DMS53 (cell line): Measurements from ENCODE around the gene HOXA2.

Experiments used
- DNase-seq: peaks from one replicate; lab custom pipeline; 2025; lab: John Stamatoyannopoulos, UW

HOXA2 gene

GRCh38 chr7:27078616-27079233, 23.8 kb downstream of the HOXA2 start:
- DNase-seq, result no peak

- peak; percentile 37 for DNase-seq
Measured at GRCh38 chr7:27073076-27073475, 29.4 kb downstream of the HOXA2 start.

GRCh38 chr7:27071622-27072390, 30.7 kb downstream of the HOXA2 start:
- DNase-seq, result no peak

DNA sequence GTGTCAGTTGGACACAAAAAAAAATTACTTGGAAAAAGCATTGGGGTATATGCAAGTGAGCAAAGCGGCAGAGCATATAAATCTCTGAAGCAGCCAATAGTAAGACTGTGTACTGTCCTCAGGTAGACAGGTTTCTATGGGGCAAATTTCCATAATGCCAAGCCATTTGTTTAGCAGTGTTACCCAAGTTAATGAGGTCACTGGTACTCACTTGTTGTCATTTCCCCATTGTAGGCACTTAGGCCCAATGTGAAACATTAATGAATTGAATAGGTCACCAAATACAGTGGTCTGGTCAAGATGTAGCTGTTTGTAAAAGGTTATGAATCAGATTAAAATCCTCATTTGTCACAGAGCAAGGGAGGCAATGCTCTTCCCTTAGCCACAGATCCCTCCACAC, 34.2 kb downstream of the HOXA2 start:
- DNase-seq, result no peak

DNA sequence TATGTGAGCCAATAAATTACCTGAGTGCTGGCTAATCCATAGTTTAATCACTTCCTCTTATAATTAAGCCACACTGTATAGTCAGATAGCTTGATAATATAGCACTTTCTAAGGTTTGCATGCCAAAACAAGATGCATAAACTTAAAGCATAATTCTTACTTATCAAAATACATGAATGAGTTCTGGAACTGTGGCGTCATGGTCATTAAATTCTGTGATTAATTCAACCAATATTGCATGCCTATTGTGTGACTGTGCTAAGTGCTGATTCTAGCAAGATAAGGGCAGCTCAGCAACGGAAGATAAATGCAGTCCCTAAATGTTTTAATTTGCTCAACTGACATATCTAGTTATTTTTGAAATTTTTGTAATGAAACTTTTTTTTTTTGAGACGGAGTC, 36.3 kb downstream of the HOXA2 start:
- no peak for DNase-seq

DNA sequence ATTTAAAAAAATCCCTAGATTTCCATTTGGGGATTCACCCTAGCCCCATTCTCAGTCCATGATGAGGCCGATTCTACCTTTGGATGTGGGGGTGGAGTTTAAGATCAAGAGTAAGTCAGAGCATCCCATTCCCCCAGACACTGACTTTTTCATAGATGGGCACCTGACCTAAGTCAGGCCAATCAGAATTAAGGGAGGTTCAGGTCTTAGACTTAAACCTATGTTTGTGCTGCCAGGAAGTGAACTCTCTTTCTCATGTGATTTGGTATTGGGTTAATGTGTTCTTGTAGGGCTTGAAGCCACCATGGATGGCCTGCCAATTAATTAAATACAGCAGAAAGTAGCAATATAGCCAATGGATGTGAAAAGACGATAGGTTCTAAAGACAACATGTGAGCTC, 36.8 kb downstream of the HOXA2 start:
- no peak for DNase-seq

DNA sequence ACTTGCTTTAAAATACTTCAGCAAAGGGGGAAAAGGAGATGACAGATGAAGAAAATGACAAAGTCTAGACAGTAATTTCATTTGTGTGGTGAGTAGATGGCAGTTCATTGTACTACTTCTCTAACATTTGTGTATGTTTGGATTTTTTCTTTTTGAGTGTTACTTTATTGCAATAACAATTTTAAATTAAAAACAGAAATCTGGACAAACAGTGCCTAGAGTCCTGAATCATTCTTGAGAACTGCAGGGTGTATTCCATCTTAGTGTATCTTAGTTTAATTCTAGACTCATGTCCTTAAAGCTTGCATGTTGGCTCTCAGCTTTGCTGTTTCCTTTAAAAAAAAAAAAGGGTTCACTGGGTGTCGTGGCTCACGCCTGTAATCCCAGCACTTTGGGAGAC, 37.8 kb downstream of the HOXA2 start:
- DNase-seq, result no peak

DNA sequence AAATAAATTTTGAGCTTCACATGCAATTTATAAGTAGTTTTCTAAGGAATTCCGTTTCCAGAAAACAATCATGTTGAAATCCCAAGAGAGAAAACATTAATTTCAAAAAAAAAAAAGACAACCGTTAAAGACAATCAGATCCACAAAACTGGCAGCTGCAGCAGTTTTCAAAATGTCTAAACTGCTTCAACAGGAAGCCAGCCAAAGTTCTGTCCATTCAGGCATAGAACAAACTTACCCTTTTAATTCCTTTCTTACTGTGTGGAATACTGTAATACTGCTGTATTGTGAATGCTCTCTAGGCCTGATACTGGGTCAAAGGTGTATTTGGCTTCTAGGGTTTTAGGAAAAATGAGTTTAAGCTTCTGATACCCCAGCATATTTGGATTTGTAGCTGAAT, 38.3 kb downstream of the HOXA2 start:
- no peak for DNase-seq

DNA sequence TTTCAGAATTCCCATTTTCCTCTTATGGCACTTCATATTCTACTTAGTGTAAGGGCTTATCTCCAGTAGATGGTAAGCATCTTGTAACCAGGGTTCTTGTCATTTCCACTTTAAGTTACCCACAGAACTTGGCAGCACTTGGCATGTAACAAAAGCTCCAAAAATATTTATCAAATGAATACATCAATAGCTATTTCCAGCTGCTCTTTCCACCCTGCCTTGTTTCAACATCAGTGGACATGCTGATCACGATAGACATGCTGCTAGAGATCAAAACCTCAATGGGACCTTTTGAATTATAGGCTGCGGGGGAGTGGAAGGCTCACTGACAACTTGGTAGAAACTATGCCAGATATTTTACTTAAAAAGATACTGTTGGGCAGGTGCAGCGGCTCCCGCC, 39.5 kb downstream of the HOXA2 start:
- DNase-seq, result no peak

DNA sequence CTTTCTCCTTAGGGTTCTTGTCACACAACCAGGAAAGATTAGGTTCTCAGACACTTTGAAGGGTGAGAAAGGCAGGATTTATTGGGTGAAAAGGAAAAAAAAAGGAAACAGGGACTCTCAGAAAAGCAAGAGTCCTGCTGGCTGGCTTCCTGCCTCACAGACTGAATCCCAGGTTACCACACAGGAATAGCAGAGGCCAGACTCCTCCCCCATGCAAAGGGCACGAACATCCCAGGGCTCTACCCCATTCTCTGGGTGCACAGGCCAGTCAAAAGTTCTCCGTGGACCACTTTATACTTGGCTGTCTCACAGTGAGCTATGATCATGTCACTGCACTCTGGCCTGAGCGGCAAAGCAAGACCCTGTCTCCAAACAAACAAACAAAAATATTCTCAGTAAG, 49.3 kb downstream of the HOXA2 start:
- peak; percentile 31 for DNase-seq

DNA sequence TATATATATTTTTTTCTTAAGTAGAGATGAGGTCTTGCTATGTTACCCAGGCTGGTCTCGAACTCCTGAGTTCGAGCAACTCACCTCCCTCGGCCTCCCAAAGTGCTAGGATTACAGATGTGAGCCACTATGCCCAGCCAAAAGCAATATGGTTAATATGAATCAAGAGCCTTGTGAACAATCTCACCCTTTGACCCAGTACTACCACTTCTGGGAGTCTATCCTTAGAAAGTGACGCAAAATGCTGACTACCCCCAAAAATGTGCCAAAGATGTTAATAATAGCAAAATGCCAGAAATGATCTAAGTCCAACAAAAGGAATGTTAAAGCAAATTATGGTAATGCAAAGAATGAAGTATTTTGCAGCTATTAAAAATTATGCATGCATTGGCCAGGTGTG, 51.0 kb downstream of the HOXA2 start:
- no peak for DNase-seq
